ENCODE measurements around the gene CLCN2.

The CLCN2 gene

GRCh38 chr3:184361532-184361931, at the start of gene CLCN2, which contains the start of gene POLR2H:
Gene CLCN2, minus strand, starts transcription at chr3:184361605. Its CDS starts 126 bp downstream, at chr3:184361479.
Gene POLR2H, plus strand, starts transcription at chr3:184361710. Its CDS starts 1,783 bp downstream, at chr3:184363493.
- peak; percentile 8 for DNase-seq (ENCODE audit: low read depth)

GRCh38 chr3:184409946-184410500, 48.6 kb upstream of the CLCN2 start:
- no peak for DNase-seq (ENCODE audit: low read depth)

GRCh38 chr3:184409331-184409926, 48.0 kb upstream of the CLCN2 start:
- DNase-seq (ENCODE audit: low read depth) = no peak

GRCh38 chr3:184405075-184406030, 43.9 kb upstream of the CLCN2 start:
- DNase-seq (ENCODE audit: low read depth) = no peak

GRCh38 chr3:184399410-184399809, 38.0 kb upstream of the CLCN2 start:
- DNase-seq (ENCODE audit: low read depth) = no peak

- DNase-seq (ENCODE audit: low read depth) = no peak
These were observed 33.9 kb upstream of the CLCN2 start for GRCh38 chr3:184395320-184395660.

GRCh38 chr3:184391266-184391665, 29.9 kb upstream of the CLCN2 start:
- no peak for DNase-seq (ENCODE audit: low read depth)

GRCh38 chr3:184389935-184390528, 28.6 kb upstream of the CLCN2 start:
- DNase-seq (ENCODE audit: low read depth) = no peak

GRCh38 chr3:184389384-184389783, 28.0 kb upstream of the CLCN2 start:
- no peak for DNase-seq (ENCODE audit: low read depth)

- no peak for DNase-seq (ENCODE audit: low read depth)
These were observed 27.5 kb upstream of the CLCN2 start for GRCh38 chr3:184388936-184389230.

GRCh38 chr3:184388164-184388935, 26.9 kb upstream of the CLCN2 start:
- DNase-seq (ENCODE audit: low read depth) = no peak

GRCh38 chr3:184387174-184387714, 25.8 kb upstream of the CLCN2 start:
- DNase-seq (ENCODE audit: low read depth) = no peak

- DNase-seq (ENCODE audit: low read depth) = no peak
These were observed 24.8 kb upstream of the CLCN2 start for GRCh38 chr3:184386047-184386806.

GRCh38 chr3:184384856-184385422, 23.5 kb upstream of the CLCN2 start:
- DNase-seq (ENCODE audit: low read depth) = no peak

- no peak for DNase-seq (ENCODE audit: low read depth)
These were observed 22.9 kb upstream of the CLCN2 start for GRCh38 chr3:184384342-184384741.

GRCh38 chr3:184383033-184383740, 21.8 kb upstream of the CLCN2 start:
- DNase-seq (ENCODE audit: low read depth) = no peak

GRCh38 chr3:184382326-184383032, 21.1 kb upstream of the CLCN2 start:
- no peak for DNase-seq (ENCODE audit: low read depth)

GRCh38 chr3:184381261-184382224, 20.1 kb upstream of the CLCN2 start:
- DNase-seq (ENCODE audit: low read depth) = no peak

All from stimulated activated CD8-positive, alpha-beta memory T cell treated with anti-CD3 and anti-CD28 coated beads, Interleukin-7, amount 100 ng/mL, for 24 hours (primary cell).